Chondrocyte (in vitro differentiated cells): Measurements from ENCODE around the gene FRG2B. TPM values are rescaled to one million over a fixed set of nuclear protein-coding genes. Genes with fewer than 3 reads are reported as not detected.
"Not testable (repeated sequence)": the region's sequence is repeated elsewhere in the genome, so short reads cannot be mapped to it uniquely, and the experiment has no call there.

Source experiments
- DNase-seq: peaks from one replicate; pipeline ENCODE4 v3.0.0; 2021; ENCODE audit warnings: mixed read lengths, low spot score
- H3K27ac Mint-ChIP-seq: one replicate; pipeline ENCODE4 v1.8.0; 2021; ENCODE audit warnings: mild to moderate bottlenecking, moderate library complexity, mixed read lengths; ENCODE audit not compliant: unreplicated experiment
- H3K27me3 Mint-ChIP-seq: 2 replicates; pipeline ENCODE4 v1.8.0; 2021; ENCODE audit warnings: low read depth, mixed read lengths
- H3K36me3 Mint-ChIP-seq: 2 replicates; pipeline ENCODE4 v1.8.0; 2021; ENCODE audit warnings: low read depth, mixed read lengths
- H3K4me1 Mint-ChIP-seq: 2 replicates; pipeline ENCODE4 v1.8.0; 2021; ENCODE audit warnings: low read depth, mild to moderate bottlenecking, mixed read lengths
- H3K4me3 Mint-ChIP-seq: one replicate; pipeline ENCODE4 v1.8.0; 2021; ENCODE audit warnings: mild to moderate bottlenecking, moderate library complexity, mixed read lengths; ENCODE audit not compliant: unreplicated experiment
- H3K9me3 Mint-ChIP-seq: 2 replicates; pipeline ENCODE4 v1.8.0; 2021; ENCODE audit warnings: low read depth, mixed read lengths
- total RNA-seq: library from RNA; stranded (reverse); gene quantifications from 3 replicates; pipeline ENCODE4 v1.2.1, GENCODE V29; 2021
- TF ChIP-seq, protein P1 (sequence below): fragments of 200-600 bp; sonication (generic); IDR thresholded peaks from 2 replicates; pipeline ENCODE4 v1.5.0; 2021; ENCODE audit warnings: antibody characterized with exemption, mild to moderate bottlenecking, moderate library complexity

The FRG2B gene
- total RNA-seq, 1 donor from 2014 or later, result not detected

DNA sequence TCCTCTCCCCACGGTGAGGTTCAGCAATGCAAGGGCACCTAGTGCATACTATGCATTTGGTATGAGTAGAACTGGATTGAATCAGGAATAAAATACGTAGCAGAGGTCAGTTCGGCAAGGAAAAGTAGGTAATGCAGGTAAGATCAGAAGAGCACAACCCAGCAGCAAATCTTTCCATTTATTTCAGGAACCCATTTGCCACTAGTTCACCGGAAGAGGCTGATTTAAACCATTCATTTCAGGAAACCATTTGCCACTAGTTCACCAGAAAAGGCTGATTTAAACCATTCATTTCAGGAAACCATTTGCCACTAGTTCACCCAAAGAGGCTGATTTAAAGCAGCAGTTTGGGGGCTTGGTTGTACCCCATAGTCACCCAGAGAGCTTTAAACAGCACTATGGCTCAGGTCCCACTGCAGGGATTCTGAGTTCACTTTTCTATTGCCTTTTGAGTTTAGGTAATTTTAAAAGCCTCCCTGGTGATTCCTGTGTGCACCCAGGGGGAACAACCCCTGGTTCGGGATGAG is 4.2 kb upstream of the FRG2B start:
- H3K4me3 Mint-ChIP-seq, H3K36me3 Mint-ChIP-seq, H3K27ac Mint-ChIP-seq, H3K27me3 Mint-ChIP-seq, H3K9me3 Mint-ChIP-seq, DNase-seq, H3K4me1 Mint-ChIP-seq: not testable (repeated sequence)

DNA sequence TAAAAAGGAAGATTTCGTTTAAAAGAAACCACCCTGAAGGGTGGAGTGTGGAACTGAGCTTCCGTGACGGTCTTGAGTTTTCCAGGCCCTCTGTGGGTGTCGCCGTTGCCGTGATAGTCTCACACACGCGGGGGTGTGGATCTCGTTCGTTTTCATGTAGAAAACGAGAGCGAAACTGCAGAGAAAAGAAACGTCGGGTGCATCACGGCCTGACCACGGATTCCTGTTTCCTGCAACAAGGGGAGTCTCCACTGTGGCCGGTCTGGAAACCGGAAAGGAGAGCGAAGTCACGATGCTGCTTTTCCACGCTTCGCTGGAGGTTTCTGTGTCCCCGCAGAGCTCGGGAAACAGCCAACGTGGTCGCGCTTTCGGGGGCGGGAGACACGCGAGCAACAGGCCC is 4.1 kb downstream of the FRG2B start:
- H3K9me3 Mint-ChIP-seq, H3K36me3 Mint-ChIP-seq, H3K27ac Mint-ChIP-seq, H3K4me3 Mint-ChIP-seq, H3K4me1 Mint-ChIP-seq, DNase-seq, H3K27me3 Mint-ChIP-seq: not testable (repeated sequence)

DNA sequence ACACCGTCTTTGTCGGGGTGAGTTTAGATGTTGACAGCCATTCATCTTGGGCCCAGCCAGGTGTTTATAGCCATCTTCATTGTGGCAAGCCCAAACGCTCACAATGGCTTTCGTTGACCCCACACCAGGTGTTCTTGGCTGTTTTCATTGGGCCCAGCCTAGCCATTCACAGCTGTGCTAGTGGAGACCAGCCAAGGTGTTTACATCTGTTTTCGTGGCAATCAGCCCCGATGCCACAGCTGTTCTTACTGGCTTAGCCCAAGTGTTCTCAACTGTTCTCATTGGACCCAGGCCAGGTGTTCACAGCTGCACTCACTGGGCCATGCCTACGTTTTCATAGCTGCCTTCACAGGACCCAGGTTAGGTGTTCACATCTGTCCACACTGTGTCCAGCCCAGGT is 7.7 kb downstream of the FRG2B start:
- no peaks in the 10 kb centered on the region for H3K4me1 Mint-ChIP-seq
- TF ChIP-seq, protein P1, sequence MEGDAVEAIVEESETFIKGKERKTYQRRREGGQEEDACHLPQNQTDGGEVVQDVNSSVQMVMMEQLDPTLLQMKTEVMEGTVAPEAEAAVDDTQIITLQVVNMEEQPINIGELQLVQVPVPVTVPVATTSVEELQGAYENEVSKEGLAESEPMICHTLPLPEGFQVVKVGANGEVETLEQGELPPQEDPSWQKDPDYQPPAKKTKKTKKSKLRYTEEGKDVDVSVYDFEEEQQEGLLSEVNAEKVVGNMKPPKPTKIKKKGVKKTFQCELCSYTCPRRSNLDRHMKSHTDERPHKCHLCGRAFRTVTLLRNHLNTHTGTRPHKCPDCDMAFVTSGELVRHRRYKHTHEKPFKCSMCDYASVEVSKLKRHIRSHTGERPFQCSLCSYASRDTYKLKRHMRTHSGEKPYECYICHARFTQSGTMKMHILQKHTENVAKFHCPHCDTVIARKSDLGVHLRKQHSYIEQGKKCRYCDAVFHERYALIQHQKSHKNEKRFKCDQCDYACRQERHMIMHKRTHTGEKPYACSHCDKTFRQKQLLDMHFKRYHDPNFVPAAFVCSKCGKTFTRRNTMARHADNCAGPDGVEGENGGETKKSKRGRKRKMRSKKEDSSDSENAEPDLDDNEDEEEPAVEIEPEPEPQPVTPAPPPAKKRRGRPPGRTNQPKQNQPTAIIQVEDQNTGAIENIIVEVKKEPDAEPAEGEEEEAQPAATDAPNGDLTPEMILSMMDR, result no peak

DNA sequence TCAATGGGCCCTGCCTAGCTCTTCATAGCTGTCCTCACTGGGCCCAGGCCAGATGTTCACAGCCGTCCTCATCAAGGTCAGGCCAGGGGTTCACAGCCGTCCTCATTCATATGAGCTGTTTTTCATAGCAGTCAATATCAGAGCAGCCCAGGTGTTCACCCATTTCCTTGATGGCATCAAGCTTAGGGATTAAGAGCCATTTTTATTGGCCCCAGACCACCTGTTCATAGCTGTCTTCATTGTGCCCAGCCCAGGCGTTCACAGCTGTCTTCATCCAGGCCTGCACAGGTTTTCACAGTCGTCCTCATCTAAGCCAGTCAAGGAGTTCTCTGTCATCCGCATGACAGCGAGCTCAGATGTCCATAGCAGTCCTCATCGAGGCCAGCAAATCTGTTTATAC is 9.4 kb downstream of the FRG2B start:
- Mint-ChIP-seq H3K4me3 (no peak overlapping the region), H3K27me3 (peaks cover 14% of the 10 kb centered on the region), H3K27ac (no peak overlapping the region), H3K9me3 (peaks cover 8% of the 10 kb centered on the region), H3K36me3 (no peaks in the 10 kb centered on the region), H3K4me1 (no peaks in the 10 kb centered on the region)
- no peak for DNase-seq
- TF ChIP-seq, protein P1, result no peak

More for the DNA sequence above, 7.7 kb downstream of the FRG2B start:
- H3K27me3 Mint-ChIP-seq, result peaks cover under 1% of the 10 kb centered on the region
- no peak overlapping the region for H3K4me3 Mint-ChIP-seq
- H3K27ac Mint-ChIP-seq, result no peak overlapping the region
- no peaks in the 10 kb centered on the region for H3K36me3 Mint-ChIP-seq
- peaks cover 5% of the 10 kb centered on the region for H3K9me3 Mint-ChIP-seq
- DNase-seq, result no peak

DNA sequence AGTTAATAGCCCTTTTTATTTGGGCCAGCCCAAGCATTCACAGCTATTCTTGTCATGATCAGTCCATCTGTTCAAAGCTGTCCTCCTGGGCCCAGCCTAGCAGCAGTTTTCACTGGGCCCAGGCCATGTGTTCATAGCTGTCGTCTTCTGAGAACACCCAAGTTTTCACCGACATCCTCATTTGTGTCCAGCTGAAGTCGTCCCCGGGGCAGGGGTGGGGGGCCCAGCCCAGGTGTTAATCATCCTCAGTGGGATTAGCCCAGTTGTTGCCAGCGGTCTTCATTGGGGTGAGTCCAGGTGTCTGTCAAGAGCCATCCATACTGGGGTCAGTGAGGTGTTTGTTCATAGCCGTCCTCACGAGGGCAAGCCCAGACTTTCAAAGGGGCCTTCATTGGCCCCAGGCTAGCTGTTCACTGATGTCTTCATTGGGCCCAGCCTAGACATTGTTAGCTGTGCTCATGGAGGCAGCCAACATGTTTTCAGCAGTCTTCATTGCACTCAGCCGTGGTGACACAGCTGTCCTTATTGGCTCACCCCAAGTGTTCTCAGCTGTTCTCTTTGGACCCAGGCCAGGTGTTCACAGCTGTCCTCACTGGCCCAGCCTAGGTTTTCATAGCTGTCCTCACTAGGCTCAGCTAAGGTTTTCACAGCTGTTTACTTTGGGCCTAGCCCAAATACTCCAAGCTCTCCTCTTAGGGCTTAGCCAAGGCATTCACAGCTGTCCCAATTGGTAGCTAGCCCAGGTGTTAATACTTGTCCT is 10.0 kb downstream of the FRG2B start:
- Mint-ChIP-seq H3K27ac (no peak overlapping the region), H3K27me3 (peaks cover 16% of the 10 kb centered on the region), H3K36me3 (no peaks in the 10 kb centered on the region), H3K4me3 (no peak overlapping the region), H3K9me3 (peaks cover 15% of the 10 kb centered on the region), H3K4me1 (no peaks in the 10 kb centered on the region)
- DNase-seq, result no peak
- TF ChIP-seq, protein P1, result no peak

DNA sequence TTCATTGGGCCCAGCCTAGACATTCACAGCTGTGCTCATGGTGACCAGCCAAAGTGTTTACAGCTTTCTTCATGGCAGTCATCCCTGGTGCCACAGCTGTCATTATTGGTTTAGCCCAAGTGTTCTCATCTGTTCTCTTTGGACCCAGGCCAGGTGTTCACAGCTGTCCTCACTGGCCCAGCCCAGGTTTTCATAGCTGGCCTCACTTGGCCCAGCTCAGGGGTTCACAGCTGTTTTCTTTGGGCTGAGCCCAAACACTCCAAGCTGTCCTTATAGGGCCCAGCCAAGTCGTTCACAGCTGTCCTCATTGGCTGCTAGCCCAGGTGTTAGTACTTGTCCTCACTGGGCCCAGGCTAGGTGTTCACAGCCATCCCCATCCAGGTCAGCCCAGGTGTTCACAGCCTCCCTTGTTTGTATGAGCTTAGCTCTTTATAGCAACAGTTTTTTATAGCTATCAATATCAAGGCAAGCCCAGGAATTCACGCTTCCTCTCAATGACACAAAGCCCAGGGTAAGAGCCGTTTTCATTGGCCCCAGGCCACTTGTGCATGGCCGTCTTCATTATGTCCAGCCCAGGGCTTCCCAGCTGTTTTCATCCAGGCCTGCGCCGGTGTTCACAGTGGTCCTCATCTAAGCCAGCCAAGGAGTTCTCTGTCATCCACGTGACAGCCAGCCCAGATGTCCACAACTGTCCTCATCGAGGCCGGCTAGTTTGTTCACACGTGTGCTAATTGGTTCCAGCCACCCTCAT is 11.6 kb downstream of the FRG2B start:
- H3K4me3 Mint-ChIP-seq, result no peak overlapping the region
- H3K27me3 Mint-ChIP-seq, result peaks cover 22% of the 10 kb centered on the region
- H3K4me1 Mint-ChIP-seq, result no peaks in the 10 kb centered on the region
- TF ChIP-seq, protein P1, result no peak
- H3K36me3 Mint-ChIP-seq, result no peaks in the 10 kb centered on the region
- H3K27ac Mint-ChIP-seq, result no peak overlapping the region
- peaks cover 17% of the 10 kb centered on the region for H3K9me3 Mint-ChIP-seq
- DNase-seq, result no peak
